Panc1 (cell line): Measurements from ENCODE around the gene NFIB.

Experiments
- CTCF ChIP-seq: fragments of 450-650 bp; IDR thresholded peaks from 2 replicates; pipeline ENCODE4 v1.5.1; 2017; ENCODE audit warnings: mild to moderate bottlenecking
- TF ChIP-seq, protein P1 (sequence below), 2 experiments: IDR thresholded peaks; 2 replicates each; pipeline ENCODE4 v1.6.1; 2011 to 2012; ENCODE audit warnings: low read depth in 2 of 2, control low read depth in 1 of 2, low read length in 1 of 2, mild to moderate bottlenecking in 1 of 2, moderate library complexity in 1 of 2; ENCODE audit not compliant: insufficient read depth in 1 of 2

DNA sequence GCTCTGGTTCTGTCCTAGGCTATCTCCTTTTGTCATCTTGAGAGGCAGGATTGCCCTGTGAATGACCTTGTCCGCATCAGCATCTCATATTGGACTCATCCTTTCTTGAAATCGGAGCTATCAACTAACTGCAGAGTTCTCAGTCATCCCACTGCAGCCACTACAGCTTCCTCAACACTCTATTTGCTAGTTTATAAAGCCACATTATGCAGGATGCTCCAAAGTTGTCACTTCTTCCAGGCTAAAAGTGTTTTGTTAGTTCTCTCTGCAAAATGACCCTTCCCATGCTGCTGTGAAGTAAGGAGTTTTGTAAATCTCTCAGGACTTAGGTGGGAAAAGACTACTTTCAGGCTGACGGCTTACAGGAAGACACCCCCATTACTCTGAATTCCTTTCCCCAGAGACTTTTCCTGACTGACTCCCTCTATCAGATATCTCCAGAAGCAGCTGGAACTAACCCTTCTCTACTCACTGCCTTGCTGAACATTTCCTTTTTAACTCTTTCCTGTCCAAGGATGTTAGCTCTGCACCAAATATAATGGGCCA is 257.6 kb downstream of the NFIB start:
- no peak for TF ChIP-seq CTCF
- TF ChIP-seq, protein P1, sequence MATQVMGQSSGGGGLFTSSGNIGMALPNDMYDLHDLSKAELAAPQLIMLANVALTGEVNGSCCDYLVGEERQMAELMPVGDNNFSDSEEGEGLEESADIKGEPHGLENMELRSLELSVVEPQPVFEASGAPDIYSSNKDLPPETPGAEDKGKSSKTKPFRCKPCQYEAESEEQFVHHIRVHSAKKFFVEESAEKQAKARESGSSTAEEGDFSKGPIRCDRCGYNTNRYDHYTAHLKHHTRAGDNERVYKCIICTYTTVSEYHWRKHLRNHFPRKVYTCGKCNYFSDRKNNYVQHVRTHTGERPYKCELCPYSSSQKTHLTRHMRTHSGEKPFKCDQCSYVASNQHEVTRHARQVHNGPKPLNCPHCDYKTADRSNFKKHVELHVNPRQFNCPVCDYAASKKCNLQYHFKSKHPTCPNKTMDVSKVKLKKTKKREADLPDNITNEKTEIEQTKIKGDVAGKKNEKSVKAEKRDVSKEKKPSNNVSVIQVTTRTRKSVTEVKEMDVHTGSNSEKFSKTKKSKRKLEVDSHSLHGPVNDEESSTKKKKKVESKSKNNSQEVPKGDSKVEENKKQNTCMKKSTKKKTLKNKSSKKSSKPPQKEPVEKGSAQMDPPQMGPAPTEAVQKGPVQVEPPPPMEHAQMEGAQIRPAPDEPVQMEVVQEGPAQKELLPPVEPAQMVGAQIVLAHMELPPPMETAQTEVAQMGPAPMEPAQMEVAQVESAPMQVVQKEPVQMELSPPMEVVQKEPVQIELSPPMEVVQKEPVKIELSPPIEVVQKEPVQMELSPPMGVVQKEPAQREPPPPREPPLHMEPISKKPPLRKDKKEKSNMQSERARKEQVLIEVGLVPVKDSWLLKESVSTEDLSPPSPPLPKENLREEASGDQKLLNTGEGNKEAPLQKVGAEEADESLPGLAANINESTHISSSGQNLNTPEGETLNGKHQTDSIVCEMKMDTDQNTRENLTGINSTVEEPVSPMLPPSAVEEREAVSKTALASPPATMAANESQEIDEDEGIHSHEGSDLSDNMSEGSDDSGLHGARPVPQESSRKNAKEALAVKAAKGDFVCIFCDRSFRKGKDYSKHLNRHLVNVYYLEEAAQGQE (IDR thresholded peaks at IDR 0.05; ENCODE audit: insufficient read depth in 1 of 2, low read depth in 2 of 2, low read length in 1 of 2), result no peak
